Tongue (tissue), 2 donors: ENCODE data around the gene CDH23. TPM values are rescaled to one million over a fixed set of nuclear protein-coding genes. Genes with fewer than 3 reads are reported as not detected.
A peak's percentile ranks its signal among the peaks of the same experiment; 100 is the strongest.

Experiments used
- DNase-seq: peaks from one replicate; pipeline ENCODE4 v3.0.0-alpha.2; 2015
- total RNA-seq: library from RNA; depleted of rRNA; stranded (reverse); fragments of >200 nt; gene quantifications from one replicate; pipeline ENCODE4 v1.2.3, GENCODE V29; 2014

CDH23 gene
- total RNA-seq, 1 donor from 2014 or later, result 12.2 TPM

GRCh38 chr10:71565284-71566000, 168.7 kb downstream of the CDH23 start:
- DNase-seq, result no peak

GRCh38 chr10:71567006-71567405, 170.3 kb downstream of the CDH23 start:
- no peak for DNase-seq

DNA sequence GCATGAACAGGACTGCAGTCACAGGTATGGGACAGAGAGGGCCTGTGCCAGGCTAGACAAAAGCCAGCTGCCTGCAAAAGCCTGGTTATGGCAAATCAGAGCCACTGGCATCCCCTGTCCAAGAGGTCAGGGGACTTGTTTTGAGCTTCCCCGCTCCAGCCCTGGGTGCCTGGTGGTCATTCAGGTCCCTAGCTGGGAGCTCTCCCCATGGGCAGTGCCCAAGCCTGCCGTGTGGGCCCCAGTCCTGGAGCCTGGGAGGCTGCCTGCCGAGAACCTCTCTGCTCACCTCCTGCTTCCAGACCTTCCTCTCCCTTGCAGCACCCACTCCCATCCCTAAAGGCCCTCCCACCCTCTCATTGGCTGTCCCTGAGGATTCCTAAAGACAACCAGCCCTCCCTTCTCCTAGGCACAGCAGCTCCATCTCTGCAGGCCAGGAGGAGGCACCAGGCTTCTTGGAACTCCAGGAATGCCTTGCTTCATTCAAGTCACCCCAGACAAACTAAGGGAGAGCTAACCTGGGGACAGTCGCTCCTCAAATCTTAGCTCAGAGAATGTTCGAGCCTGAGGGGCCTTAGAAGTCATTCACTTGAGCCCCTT, 172.3 kb downstream of the CDH23 start:
- DNase-seq, result no peak

DNA sequence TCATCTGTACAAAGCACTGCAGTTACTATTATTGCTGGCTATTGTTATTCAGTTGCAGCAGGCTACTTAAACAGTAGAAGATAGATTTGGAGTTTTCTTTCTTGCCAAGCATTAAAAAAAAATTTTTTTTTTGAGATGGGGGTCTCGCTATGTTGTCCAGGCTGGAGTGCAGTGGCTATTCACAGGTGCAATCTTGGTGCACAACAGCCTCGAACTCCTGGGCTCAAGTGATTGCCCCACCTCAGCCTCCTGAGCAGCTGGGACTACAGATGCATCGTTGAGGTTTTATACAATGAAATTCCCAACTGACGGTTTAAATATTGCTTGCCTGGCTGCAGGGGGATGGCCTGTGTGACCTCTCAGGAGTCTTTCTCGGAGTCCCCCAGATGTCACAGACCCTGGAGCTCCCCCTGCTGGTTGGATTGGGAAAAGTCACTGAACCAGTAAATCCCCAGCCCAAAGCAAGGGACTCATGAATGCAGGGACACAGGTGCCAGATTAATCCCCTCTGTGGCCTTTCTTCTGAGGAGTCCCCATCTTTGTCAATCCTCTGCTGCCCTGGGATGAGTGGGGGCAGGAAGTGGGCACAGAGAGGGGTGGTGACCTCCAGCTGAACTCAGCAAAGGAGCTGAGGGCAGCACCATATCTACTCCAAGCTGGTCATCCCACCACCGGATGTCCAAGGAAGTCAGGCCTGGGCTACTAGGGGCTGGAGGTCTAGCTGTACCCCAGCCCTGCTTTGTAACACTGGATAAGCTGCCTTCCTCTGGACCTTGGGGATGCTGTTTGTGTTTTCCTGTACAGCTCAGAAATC, 173.3 kb downstream of the CDH23 start:
- peak; percentile 88 for DNase-seq

DNA sequence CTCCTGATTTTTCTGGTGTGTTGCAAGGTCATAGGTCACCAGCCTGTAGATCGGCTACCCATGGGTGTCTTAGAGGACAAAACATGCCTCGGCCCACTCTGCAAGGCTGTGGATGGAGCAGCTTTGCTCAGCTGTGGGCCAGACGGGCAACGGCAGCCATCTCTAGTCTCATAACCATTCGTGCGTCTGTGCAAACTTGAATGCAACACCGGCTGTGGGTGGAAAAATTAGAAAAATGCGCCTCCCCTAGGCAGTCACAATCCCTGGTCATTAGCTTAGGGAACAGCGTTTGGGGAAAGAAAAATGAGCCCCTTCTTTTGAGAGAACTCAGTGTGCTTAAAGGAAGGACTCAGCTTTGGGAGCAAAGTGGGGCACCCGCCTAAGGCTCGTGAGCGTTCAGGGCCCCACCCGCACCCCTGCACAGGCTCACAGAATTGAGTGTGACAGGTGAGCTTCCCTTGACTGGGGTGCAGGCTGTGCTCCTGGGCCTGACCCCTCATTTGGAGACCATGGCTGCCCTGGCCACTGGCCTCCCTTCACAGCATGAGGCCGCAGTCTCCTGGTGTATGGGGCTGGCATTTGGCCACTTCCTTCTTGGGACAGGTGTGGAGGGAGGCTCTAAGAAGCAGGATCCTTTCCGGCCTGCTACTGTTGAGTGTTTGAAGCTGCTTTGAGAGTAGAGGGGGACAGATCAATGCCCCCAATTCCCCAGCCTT, 174.9 kb downstream of the CDH23 start:
- no peak for DNase-seq

GRCh38 chr10:71572962-71573361, 176.2 kb downstream of the CDH23 start:
- DNase-seq, result no peak

DNA sequence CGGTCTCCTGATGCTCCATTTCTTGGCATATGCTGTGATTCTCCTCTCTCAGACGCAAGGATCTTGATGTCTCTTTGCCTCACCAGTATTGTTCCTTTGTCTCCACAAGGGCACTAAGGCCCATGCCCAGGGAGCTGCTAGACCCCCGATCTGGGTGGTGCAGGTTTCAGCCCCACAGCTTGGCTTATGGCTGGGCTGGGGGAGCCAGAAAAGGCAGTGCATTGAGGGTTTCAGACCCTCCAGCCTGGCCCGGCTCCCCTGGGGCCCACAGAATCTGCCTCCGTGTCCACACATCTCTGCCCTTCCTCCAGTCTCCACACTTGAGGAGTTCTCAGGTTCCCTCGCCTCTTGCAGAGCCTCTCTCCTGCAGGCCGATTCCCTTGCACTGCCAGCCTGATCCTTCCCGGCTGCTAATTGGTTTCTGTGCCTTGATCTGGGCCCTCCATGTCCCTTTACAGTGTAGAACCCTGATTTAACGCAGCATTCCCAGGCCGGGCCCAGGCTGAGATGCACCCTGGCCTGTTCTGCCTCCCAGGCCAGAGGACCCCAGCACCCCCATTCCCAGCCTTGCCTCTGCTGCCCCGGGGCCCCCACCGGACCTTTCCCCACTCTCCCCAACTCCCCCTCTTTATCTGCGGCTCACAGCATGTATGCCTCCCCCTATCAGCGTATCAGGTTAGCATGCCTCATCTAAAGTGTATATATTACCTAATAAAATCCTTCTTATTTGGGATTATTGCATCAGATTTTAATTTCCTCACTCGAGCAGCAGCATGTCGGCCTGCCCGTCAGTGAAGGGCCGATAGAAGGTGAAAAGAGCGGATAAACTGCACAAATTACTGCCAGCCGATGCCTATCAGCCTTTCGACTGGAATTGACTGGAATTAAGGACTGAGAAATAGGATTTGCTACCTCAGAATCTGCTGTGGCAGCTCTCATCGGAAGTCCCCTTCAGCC, 177.1 kb downstream of the CDH23 start:
- DNase-seq, result no peak

DNA sequence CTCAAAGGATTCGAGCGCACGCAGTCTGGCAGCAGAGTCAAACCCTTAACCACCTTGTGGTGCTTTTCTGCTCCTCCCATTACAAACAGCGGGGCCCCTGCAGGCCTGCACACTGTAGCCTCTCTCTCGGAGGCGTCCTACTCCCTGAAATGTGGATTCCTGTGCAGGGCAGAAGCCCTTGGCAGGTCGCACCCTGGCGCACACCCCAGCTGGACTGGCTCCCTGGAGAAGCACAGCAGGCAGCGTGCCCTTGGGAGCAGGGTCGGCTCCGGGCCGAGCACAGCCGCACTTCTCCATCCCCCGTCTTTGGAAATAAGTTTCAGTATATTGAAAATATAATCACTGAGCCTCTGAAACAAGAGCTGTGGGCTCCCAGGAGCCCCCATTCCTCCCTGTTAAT, 178.7 kb downstream of the CDH23 start:
- no peak for DNase-seq

DNA sequence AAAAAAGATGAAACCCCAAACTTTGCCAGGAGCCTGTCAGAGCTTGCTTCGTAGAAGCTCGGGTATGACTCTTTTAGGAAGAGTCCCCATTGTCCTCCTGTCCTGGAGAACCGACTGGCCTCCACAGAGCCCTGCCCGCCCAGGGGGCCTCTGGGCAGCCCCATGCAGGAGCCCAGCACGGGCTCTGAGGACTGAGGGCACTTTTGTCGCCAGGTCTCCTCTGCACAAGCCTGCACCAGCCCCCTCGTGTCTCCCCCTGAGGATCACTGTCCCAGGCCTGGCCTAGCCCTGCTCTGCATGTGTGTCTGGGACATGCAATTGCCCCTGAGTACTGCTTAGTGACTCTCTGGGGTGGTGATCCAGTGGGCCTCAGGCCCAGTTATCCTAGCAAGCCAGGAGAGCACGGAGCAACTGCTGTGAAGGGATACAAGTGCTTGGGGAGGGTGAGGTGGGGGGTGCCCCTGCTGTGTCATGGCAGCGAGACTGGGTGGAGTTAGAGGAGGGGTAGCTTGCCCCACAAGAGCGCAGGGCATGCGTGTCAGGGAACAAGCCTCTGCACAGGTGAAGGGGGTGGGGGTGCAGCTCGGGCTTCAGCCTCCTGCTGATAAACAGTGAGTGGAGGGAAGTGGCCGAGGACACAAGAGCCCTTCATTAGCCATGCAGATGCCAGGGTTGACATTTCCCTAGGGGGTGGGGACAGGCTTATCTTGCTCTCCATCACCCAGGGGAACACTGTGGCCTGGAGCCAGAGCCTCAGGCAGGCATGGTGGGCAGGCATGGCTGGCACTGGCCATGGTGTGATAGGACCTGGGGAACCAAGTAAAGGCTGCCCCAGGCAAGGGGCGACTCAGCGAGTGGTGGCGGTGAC, 179.4 kb downstream of the CDH23 start:
- DNase-seq, result no peak

DNA sequence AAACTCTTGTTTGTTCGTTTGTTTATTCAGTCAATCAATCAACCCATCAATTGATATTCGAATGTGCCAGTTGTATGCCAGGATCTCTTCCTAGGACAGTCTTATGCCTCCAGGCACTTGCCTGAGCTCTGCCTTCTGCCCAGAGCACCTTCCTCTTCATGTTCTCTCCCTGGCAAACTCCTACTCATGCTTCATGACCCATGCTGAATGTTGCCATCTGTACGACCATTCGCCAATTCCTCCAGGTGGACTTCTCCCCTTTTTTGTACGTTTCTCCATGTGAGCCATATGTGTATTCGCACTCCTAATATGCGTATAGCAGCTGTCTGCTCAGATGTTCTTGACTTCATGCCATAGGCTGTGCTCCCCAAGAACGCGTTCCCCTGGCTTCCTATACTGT, 180.1 kb downstream of the CDH23 start:
- DNase-seq, result no peak

GRCh38 chr10:71577345-71577744, 180.6 kb downstream of the CDH23 start:
- no peak for DNase-seq

GRCh38 chr10:71578069-71578468, 181.3 kb downstream of the CDH23 start:
- no peak for DNase-seq

- no peak for DNase-seq
Observed at GRCh38 chr10:71579668-71580067, 182.9 kb downstream of the CDH23 start.

- no peak for DNase-seq
Observed at GRCh38 chr10:71580415-71580814, 183.7 kb downstream of the CDH23 start.

DNA sequence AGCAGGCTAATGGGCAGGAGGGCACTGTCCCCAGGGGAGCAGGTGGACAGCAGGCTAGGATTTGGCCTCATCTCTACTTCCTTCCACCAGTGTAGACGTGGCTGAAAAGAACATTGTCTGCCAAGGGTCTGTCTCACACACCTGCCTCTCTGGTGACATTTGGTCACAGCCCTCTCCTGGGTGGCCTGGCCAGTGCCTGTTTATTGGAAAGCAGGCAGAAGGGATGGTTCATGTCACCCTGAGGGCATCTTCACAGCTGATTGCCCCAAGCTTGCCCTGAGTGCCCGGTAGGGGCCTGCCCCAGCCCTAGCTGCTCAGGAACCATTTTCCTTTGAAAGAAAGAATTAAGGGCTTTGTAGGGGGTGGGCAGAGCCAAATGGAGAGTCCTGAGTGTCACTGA, 184.2 kb downstream of the CDH23 start:
- no peak for DNase-seq

GRCh38 chr10:71581376-71581775, 184.7 kb downstream of the CDH23 start:
- no peak for DNase-seq

DNA sequence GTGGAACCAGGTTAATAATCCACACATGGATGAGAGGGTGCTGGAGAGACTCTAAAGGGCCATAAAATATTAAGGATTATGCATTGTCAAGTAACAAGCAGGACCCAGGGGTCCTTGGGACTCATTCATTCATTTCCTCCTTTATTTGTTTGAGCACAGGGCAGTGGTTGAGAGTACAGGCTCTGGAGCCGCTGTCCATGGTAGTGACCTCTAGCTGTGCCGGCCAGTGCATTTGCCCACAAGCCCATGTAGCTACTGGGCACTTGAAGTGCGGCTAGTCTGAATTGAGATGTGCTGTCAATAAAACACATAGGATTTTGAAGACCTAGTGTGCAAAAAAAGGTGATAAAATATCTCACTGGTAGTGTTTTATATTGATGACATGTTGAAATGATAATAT, 185.3 kb downstream of the CDH23 start:
- DNase-seq, result peak; percentile 58

DNA sequence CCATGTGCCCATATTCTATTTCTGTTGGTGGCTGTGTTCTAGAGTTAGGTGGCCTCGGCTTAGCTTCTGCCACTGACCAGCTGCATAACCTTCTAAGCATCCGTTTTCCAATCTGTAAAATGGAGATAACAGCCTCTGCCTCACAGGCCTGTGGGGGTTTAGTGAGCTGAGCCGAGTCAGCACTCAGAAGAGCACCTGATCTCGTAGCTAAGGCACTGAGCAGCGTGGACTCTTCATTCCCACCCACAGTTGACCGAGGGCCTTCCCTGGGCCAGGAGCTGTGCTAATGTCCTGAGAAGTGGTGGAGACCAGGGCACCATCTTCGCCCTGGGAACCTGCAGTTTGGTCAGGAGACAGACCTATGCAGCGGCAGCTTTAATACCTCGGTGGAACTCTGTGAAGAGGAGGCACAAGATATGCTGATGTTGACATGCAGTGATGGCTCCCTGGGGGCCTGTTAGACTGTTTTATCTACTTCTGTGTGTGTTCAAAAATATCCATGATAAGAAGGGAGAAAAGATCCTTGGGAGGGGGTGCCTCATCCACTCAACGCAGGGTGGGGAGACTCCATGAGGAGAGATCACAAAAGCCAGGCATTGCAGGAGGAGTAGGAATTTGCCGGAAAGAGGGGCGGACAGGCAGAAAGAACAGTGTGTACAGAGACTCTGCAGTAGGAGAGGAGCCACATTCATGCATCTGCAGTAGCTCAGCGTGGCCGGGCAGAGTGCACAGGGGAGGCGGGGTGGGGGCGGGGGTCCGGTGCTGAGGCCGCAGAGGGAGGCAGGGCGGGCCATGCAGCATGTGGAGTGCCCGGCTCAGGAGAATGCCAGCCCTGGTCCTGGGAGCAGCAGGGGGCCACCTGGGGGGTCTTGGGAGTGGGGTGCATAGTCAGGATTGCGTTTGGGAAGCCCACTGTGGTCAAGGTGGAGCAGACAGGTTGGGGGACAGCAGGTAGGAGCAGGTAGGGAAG, 186.1 kb downstream of the CDH23 start:
- no peak for DNase-seq

DNA sequence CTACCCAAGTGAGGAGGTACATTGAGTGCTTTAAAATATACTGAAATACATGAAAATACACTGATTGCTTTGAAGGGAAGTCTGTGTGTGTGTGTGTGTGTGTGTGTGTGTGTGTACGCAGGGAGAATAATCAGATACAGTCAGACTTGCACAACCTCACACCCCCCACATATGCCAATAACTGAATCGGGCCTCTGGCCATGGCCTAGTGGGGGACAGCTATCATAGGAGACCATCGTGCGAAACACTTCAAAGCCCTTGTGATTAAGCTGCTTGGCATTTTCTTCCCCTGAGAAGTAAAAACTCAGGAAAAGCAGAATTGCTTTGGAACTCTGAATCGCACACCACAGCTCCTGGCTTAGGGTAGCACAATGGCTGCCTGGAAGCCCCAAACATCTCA, 187.7 kb downstream of the CDH23 start:
- DNase-seq, result no peak
